Mesothelial cell of epicardium (in vitro differentiated cells): ENCODE measurements around the gene ACVR2B. TPM values are rescaled to one million over a fixed set of nuclear protein-coding genes. Genes with fewer than 3 reads are reported as not detected.

Source experiments
- DNase-seq, 2 experiments: peaks; one replicate each; pipeline ENCODE4 v3.0.0; 2021; ENCODE audit warnings: low spot score in 2 of 2; ENCODE audit not compliant: unreplicated experiment in 2 of 2
- H3K27ac Mint-ChIP-seq: 2 replicates; pipeline ENCODE4 v1.8.0; 2021; ENCODE audit warnings: mixed read lengths
- H3K27me3 Mint-ChIP-seq: 2 replicates; pipeline ENCODE4 v1.8.0; 2021; ENCODE audit warnings: low read depth, mixed read lengths
- H3K36me3 Mint-ChIP-seq: 2 replicates; pipeline ENCODE4 v1.8.0; 2021; ENCODE audit warnings: mixed read lengths
- H3K4me1 Mint-ChIP-seq: 2 replicates; pipeline ENCODE4 v1.8.0; 2021; ENCODE audit warnings: mixed read lengths
- H3K4me3 Mint-ChIP-seq: 2 replicates; pipeline ENCODE4 v1.8.0; 2021; ENCODE audit warnings: mild to moderate bottlenecking, moderate library complexity, mixed read lengths
- H3K9me3 Mint-ChIP-seq: 2 replicates; pipeline ENCODE4 v1.8.0; 2021; ENCODE audit warnings: mixed read lengths
- total RNA-seq: library from RNA; stranded (reverse); gene quantifications from 3 replicates; pipeline ENCODE4 v1.2.1, GENCODE V29; 2021
- TF ChIP-seq, protein P1 (sequence below): fragments of 200-600 bp; sonication (generic); IDR thresholded peaks from one replicate; pipeline ENCODE4 v1.5.0; 2021; ENCODE audit warnings: antibody characterized with exemption; ENCODE audit not compliant: unreplicated experiment

The ACVR2B gene
- total RNA-seq, 1 donor from 2014 or later, result 50.4 TPM

DNA sequence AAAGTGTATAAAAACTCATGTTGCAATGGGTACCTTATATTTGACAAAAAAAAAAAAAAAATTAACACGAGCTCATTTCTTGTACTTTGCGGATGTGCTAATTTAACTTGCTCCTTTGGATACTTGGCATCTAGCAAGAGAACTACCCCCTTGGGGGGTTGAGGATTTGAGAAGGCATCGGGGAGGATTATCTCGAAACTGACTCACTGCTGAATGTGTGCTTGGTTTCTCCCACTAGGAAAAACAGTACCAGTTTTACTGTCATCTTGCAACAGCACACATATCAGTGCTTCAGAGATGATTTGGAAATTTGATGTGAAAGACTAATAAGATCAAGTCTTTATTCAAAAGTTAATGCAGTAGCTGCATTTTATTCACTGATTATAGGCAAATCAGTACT is 43.3 kb downstream of the ACVR2B start:
- Mint-ChIP-seq H3K27me3 (no peaks in the 10 kb centered on the region), H3K9me3 (no peaks in the 10 kb centered on the region), H3K4me1 (peaks cover 6% of the 10 kb centered on the region), H3K27ac (peak overlapping the region; percentile 65), H3K36me3 (peaks cover 1% of the 10 kb centered on the region), H3K4me3 (peak overlapping the region; percentile 88)
- TF ChIP-seq, protein P1, sequence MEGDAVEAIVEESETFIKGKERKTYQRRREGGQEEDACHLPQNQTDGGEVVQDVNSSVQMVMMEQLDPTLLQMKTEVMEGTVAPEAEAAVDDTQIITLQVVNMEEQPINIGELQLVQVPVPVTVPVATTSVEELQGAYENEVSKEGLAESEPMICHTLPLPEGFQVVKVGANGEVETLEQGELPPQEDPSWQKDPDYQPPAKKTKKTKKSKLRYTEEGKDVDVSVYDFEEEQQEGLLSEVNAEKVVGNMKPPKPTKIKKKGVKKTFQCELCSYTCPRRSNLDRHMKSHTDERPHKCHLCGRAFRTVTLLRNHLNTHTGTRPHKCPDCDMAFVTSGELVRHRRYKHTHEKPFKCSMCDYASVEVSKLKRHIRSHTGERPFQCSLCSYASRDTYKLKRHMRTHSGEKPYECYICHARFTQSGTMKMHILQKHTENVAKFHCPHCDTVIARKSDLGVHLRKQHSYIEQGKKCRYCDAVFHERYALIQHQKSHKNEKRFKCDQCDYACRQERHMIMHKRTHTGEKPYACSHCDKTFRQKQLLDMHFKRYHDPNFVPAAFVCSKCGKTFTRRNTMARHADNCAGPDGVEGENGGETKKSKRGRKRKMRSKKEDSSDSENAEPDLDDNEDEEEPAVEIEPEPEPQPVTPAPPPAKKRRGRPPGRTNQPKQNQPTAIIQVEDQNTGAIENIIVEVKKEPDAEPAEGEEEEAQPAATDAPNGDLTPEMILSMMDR, result no peak
- DNase-seq, result no peak

DNA sequence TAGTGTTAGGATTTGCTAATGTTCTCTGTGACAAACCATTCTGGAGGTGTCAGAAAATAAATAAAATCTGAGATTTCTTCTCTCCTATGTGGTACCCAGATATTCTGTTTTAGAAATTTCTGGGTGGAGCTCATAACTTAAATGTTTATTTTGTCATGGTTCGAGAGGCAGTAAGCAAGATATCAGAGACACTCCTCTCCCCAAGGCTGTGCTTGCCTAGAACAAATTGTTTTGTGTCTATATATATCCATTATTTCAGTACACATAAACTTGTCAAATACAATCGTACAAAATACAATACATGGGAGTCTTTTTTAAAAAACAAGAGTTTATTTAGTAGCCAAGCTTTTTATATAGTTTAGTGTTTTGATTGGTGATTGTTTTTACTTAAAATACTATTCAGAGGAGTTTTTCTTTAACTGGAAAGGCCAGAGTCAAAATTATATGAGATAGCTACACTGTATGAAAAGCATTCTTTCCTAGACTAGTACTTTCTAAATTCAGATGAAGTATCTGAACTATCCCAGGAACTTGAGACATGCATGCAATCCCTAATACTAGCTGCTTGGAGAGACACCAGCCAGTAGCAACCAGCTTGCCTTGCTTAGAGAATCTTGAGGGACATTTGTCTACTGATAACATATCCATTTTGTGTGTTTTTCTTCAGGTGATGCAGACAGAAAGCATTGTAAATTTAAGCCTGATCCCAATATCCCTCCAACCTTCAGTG is 47.2 kb downstream of the ACVR2B start:
- Mint-ChIP-seq H3K27ac (no peak overlapping the region), H3K4me1 (peaks cover 6% of the 10 kb centered on the region), H3K27me3 (no peaks in the 10 kb centered on the region), H3K9me3 (no peaks in the 10 kb centered on the region), H3K4me3 (no peak overlapping the region), H3K36me3 (peaks cover 9% of the 10 kb centered on the region)
- TF ChIP-seq, protein P1, result no peak
- no peak for DNase-seq

DNA sequence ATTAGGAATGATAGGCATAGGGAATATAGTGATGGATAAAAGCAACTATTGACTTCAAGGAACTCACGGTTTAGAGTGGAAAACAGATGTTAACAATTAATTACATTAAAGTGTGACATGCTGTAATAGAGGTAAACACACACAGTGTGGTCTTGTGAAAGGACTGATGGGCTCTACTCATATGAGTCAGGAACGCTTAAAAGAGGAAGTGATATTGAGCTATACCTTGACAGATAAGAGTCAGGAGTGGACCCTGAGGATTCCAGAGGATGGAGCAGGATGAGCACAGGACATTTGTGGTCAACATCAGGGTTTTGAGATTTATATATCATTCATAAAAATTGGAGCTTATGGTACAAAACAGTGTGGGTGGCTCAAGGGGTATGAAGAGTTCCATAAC is 53.4 kb downstream of the ACVR2B start:
- H3K27ac Mint-ChIP-seq, result no peak overlapping the region
- TF ChIP-seq, protein P1, result no peak
- no peak for DNase-seq
- no peaks in the 10 kb centered on the region for H3K4me1 Mint-ChIP-seq
- no peak overlapping the region for H3K4me3 Mint-ChIP-seq
- no peaks in the 10 kb centered on the region for H3K27me3 Mint-ChIP-seq
- peaks cover 17% of the 10 kb centered on the region for H3K36me3 Mint-ChIP-seq
- H3K9me3 Mint-ChIP-seq, result no peaks in the 10 kb centered on the region

DNA sequence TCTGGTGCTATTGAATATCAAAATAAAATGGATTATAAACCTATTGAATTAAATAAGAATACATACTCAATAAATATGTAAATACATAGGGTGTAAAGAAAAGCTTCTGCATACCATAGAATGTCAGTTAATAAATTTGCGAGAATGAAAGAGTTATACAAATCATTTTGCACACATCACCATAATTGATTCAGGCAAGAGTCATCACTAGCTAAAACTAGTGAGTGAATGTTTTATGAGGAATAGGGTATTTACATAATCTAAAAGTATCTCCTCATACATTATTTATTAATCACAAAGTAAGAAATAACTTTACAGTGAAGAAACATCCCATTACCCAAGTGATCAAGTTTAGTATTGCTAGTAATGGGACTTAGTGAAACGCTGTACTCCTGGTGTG is 56.0 kb downstream of the ACVR2B start:
- no peaks in the 10 kb centered on the region for H3K4me1 Mint-ChIP-seq
- H3K27ac Mint-ChIP-seq, result no peak overlapping the region
- TF ChIP-seq, protein P1, result no peak
- H3K36me3 Mint-ChIP-seq, result peaks cover 21% of the 10 kb centered on the region
- no peaks in the 10 kb centered on the region for H3K27me3 Mint-ChIP-seq
- H3K4me3 Mint-ChIP-seq, result no peak overlapping the region
- no peak for DNase-seq
- H3K9me3 Mint-ChIP-seq, result no peaks in the 10 kb centered on the region

DNA sequence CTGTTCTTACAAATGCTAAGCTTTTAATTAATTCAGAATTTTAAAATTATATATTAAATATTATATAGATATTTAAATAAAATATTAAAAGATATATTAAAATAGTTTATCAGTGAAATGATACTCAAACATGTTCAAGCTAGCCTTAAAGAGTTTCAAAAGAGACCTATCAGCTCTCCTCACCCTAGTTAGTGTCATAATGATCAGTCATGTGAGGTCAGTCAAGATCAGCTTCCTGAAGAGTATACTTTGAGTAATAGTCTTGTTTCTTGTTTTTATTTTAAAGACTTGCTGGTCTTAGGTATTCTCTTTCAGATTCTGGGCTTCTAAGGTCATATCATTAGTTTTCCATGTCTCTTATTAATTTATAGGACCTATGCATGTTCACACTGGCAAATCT is 56.9 kb downstream of the ACVR2B start:
- H3K27ac Mint-ChIP-seq, result no peak overlapping the region
- H3K27me3 Mint-ChIP-seq, result no peaks in the 10 kb centered on the region
- H3K4me1 Mint-ChIP-seq, result no peaks in the 10 kb centered on the region
- TF ChIP-seq, protein P1, result no peak
- DNase-seq, result no peak
- H3K36me3 Mint-ChIP-seq, result peaks cover 21% of the 10 kb centered on the region
- H3K9me3 Mint-ChIP-seq, result no peaks in the 10 kb centered on the region
- H3K4me3 Mint-ChIP-seq, result no peak overlapping the region

DNA sequence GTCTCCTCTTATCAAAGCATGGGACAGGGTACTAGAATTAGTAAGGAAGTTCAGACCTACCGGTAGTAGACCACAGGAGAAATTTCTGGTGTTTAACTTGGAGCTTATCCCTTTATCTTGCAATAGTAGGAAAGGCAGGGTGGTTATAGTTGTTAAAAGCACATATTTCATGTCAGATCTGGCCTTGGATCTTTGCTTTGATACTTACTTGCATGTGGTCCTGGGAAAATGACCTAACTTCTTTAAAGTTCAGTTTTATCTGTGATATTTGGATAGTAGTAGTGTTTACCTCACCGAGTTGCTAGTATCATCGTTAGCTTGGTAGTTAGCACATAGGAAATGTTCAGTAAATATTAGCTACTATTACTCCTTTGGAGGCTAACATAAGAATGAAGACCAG is 57.9 kb downstream of the ACVR2B start:
- TF ChIP-seq, protein P1, result no peak
- Mint-ChIP-seq H3K4me1 (no peaks in the 10 kb centered on the region), H3K4me3 (no peak overlapping the region), H3K9me3 (no peaks in the 10 kb centered on the region), H3K27ac (no peak overlapping the region), H3K36me3 (peaks cover 24% of the 10 kb centered on the region), H3K27me3 (no peaks in the 10 kb centered on the region)
- DNase-seq, result no peak
